ENCODE results near the gene MRPS23. TPM values are rescaled to one million over a fixed set of nuclear protein-coding genes. Genes with fewer than 3 reads are reported as not detected.

MRPS23 gene
- total and polyA plus RNA-seq, 2 of the 13 experiments (the other 11 are each of a cell fraction or from before 2014, with no cell fraction given): 63.2 to 181 TPM

DNA sequence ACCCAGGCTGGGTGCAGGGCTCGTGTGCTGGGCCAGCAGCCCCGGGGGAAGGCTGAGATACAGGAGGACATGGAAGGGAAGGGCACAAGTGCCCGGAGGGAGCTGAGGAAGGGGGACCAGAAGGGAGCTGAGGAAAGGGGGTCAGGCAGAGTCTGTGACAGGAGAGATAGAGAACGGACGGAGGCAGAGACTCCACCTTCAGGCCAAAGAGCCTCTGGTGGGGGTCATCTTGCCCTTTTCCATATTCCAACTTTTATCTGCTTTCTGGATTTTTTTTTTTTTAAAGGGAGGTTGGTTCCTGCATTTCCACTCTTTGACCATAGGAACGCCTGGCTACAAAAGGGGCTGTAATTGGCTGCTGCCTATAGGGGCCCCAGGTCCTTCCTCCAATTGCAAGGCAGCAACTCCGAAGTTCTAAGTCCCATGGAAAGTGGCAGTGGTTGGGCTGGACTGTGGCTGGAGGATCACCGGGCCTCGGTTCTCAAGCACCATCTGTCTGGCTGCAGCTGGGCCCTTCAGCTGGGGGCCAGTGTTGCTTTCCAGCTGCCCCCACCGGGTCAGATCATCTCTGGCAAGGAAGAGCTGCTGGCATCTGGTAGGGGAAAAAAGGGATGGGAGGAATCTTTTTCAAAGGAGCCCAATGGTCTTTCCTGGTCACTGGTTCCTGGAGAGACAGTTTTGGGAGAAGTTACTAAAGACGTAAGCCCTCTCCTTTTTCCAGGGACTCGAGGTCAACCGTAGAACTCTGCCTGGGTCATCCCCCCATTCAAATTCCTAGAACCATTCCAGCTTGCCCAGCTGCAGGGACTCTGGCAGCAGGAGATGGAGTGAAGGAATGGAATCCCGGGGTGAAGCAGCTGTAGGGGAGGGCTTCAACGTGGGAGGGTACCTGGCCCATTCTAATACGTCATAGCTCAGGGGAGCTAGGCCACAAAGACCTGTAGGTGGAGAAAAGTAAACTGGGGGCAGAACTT lies 13.1 kb upstream of the MRPS23 start (continued):
- TF ChIP-seq, protein P1, sequence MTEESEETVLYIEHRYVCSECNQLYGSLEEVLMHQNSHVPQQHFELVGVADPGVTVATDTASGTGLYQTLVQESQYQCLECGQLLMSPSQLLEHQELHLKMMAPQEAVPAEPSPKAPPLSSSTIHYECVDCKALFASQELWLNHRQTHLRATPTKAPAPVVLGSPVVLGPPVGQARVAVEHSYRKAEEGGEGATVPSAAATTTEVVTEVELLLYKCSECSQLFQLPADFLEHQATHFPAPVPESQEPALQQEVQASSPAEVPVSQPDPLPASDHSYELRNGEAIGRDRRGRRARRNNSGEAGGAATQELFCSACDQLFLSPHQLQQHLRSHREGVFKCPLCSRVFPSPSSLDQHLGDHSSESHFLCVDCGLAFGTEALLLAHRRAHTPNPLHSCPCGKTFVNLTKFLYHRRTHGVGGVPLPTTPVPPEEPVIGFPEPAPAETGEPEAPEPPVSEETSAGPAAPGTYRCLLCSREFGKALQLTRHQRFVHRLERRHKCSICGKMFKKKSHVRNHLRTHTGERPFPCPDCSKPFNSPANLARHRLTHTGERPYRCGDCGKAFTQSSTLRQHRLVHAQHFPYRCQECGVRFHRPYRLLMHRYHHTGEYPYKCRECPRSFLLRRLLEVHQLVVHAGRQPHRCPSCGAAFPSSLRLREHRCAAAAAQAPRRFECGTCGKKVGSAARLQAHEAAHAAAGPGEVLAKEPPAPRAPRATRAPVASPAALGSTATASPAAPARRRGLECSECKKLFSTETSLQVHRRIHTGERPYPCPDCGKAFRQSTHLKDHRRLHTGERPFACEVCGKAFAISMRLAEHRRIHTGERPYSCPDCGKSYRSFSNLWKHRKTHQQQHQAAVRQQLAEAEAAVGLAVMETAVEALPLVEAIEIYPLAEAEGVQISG (CRISPR knock-in tag; IDR thresholded peaks at IDR 0.05): peak; percentile 42; the same call in 1 of the 2 replicates
- TF ChIP-seq, protein P2, sequence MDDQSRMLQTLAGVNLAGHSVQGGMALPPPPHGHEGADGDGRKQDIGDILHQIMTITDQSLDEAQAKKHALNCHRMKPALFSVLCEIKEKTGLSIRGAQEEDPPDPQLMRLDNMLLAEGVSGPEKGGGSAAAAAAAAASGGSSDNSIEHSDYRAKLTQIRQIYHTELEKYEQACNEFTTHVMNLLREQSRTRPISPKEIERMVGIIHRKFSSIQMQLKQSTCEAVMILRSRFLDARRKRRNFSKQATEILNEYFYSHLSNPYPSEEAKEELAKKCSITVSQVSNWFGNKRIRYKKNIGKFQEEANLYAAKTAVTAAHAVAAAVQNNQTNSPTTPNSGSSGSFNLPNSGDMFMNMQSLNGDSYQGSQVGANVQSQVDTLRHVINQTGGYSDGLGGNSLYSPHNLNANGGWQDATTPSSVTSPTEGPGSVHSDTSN (CRISPR knock-in tag; IDR thresholded peaks at IDR 0.05; ENCODE audit: borderline replicate concordance): no peak
- TF ChIP-seq JUNB (CRISPR knock-in tag; IDR thresholded peaks at IDR 0.05; ENCODE audit: borderline replicate concordance) (no peak), BRCA1 (CRISPR knock-in tag; IDR thresholded peaks at IDR 0.05) (no peak), SNAPC2 (CRISPR knock-in tag; IDR thresholded peaks at IDR 0.05) (peak; percentile 46; the same call in 1 of the 2 replicates), SMYD3 (CRISPR knock-in tag; IDR thresholded peaks at IDR 0.05) (no peak; the same call in 1 of the 2 replicates), ZNF607 (CRISPR knock-in tag; IDR thresholded peaks at IDR 0.05; ENCODE audit: borderline replicate concordance) (peak; percentile 83; the same call in 1 of the 2 replicates), RBAK (CRISPR knock-in tag; IDR thresholded peaks at IDR 0.05) (no peak), HHEX (CRISPR knock-in tag; IDR thresholded peaks at IDR 0.05) (no peak), STAT5B (CRISPR knock-in tag; IDR thresholded peaks at IDR 0.05) (no peak), ARHGAP35 (CRISPR knock-in tag; IDR thresholded peaks at IDR 0.05; ENCODE audit: borderline replicate concordance) (no peak; the same call in 1 of the 2 replicates), MED13 (CRISPR knock-in tag; IDR thresholded peaks at IDR 0.05) (no peak), TCF7L2 (IDR thresholded peaks at IDR 0.05; ENCODE audit: low read depth, low read length) (no peak), ZBTB7A (CRISPR knock-in tag; IDR thresholded peaks at IDR 0.05) (no peak)
- TF ChIP-seq, protein P3, sequence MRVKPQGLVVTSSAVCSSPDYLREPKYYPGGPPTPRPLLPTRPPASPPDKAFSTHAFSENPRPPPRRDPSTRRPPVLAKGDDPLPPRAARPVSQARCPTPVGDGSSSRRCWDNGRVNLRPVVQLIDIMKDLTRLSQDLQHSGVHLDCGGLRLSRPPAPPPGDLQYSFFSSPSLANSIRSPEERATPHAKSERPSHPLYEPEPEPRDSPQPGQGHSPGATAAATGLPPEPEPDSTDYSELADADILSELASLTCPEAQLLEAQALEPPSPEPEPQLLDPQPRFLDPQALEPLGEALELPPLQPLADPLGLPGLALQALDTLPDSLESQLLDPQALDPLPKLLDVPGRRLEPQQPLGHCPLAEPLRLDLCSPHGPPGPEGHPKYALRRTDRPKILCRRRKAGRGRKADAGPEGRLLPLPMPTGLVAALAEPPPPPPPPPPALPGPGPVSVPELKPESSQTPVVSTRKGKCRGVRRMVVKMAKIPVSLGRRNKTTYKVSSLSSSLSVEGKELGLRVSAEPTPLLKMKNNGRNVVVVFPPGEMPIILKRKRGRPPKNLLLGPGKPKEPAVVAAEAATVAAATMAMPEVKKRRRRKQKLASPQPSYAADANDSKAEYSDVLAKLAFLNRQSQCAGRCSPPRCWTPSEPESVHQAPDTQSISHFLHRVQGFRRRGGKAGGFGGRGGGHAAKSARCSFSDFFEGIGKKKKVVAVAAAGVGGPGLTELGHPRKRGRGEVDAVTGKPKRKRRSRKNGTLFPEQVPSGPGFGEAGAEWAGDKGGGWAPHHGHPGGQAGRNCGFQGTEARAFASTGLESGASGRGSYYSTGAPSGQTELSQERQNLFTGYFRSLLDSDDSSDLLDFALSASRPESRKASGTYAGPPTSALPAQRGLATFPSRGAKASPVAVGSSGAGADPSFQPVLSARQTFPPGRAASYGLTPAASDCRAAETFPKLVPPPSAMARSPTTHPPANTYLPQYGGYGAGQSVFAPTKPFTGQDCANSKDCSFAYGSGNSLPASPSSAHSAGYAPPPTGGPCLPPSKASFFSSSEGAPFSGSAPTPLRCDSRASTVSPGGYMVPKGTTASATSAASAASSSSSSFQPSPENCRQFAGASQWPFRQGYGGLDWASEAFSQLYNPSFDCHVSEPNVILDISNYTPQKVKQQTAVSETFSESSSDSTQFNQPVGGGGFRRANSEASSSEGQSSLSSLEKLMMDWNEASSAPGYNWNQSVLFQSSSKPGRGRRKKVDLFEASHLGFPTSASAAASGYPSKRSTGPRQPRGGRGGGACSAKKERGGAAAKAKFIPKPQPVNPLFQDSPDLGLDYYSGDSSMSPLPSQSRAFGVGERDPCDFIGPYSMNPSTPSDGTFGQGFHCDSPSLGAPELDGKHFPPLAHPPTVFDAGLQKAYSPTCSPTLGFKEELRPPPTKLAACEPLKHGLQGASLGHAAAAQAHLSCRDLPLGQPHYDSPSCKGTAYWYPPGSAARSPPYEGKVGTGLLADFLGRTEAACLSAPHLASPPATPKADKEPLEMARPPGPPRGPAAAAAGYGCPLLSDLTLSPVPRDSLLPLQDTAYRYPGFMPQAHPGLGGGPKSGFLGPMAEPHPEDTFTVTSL (CRISPR knock-in tag; IDR thresholded peaks at IDR 0.05; ENCODE audit: borderline replicate concordance): no peak
- TF ChIP-seq, protein P4, sequence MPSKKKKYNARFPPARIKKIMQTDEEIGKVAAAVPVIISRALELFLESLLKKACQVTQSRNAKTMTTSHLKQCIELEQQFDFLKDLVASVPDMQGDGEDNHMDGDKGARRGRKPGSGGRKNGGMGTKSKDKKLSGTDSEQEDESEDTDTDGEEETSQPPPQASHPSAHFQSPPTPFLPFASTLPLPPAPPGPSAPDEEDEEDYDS (CRISPR knock-in tag; IDR thresholded peaks at IDR 0.05): peak; percentile 85
- TF ChIP-seq, protein P5, sequence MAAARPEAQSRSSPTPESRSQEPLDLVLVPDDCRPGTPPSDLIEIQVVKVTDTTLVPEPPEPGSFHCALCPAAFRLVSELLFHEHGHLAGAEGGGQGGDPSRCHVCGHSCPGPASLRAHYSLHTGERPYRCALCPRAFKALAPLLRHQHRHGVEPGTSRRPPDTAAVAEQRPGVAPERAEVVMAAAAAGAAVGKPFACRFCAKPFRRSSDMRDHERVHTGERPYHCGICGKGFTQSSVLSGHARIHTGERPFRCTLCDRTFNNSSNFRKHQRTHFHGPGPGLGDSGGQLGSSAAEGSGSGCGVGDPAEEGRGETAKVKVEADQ (CRISPR knock-in tag; IDR thresholded peaks at IDR 0.05; ENCODE audit: borderline replicate concordance): no peak

Measured in HepG2 (cell line).